ENCODE results near the gene EFHC1.

- TF ChIP-seq CTCF (IDR thresholded peaks at IDR 0.05) (no peak), POLR2A (IDR thresholded peaks at IDR 0.05) (no peak)
These were observed 25.9 kb upstream of the EFHC1 start for GRCh38 chr6:52394251-52394666.

Data from thyroid gland (tissue), 4 donors.